HG03442 (cell line): Measurements from ENCODE around the gene TMEM258.

Experiments used
- ATAC-seq: cut with Tn5 transposase; IDR thresholded peaks from one replicate; pipeline ENCODE4 v1.9.1; 2021; ENCODE audit warnings: mild to moderate bottlenecking, moderate library complexity; ENCODE audit not compliant: unreplicated experiment

TMEM258 gene

GRCh38 chr11:61792310-61793082 is at the start of gene TMEM258, which contains the start of gene FEN1:
Gene TMEM258, minus strand, starts transcription at chr11:61792599. Its CDS starts 41 bp downstream, at chr11:61792558.
Gene FEN1, plus strand, starts transcription at chr11:61792911. Its CDS starts 2,451 bp downstream, at chr11:61795362.
- peak; percentile 75 for ATAC-seq

GRCh38 chr11:61841636-61842527 is 49.5 kb upstream of the TMEM258 start:
- ATAC-seq: no peak

GRCh38 chr11:61840371-61840770 is 48.0 kb upstream of the TMEM258 start:
- no peak for ATAC-seq

GRCh38 chr11:61839742-61840141 is 47.3 kb upstream of the TMEM258 start:
- no peak for ATAC-seq

- no peak for ATAC-seq
Observed at GRCh38 chr11:61838921-61839320, 46.5 kb upstream of the TMEM258 start.

- ATAC-seq: no peak
Observed at GRCh38 chr11:61838501-61838900, 46.1 kb upstream of the TMEM258 start.

GRCh38 chr11:61837411-61838005 is 45.1 kb upstream of the TMEM258 start:
- ATAC-seq: no peak

- ATAC-seq: no peak
Observed at GRCh38 chr11:61836193-61836592, 43.8 kb upstream of the TMEM258 start.

GRCh38 chr11:61834278-61835048 is 42.1 kb upstream of the TMEM258 start:
- peak; percentile 91 for ATAC-seq

- ATAC-seq: no peak
Observed at GRCh38 chr11:61833926-61834277, 41.5 kb upstream of the TMEM258 start.

- ATAC-seq: no peak
Observed at GRCh38 chr11:61833471-61833870, 41.1 kb upstream of the TMEM258 start.

GRCh38 chr11:61832754-61833153 is 40.4 kb upstream of the TMEM258 start:
- no peak for ATAC-seq

- no peak for ATAC-seq
Observed at GRCh38 chr11:61832207-61832606, 39.8 kb upstream of the TMEM258 start.

GRCh38 chr11:61830237-61831105 is 38.1 kb upstream of the TMEM258 start:
- no peak for ATAC-seq

- ATAC-seq: no peak
Observed at GRCh38 chr11:61829806-61830205, 37.4 kb upstream of the TMEM258 start.

- no peak for ATAC-seq
Observed at GRCh38 chr11:61828629-61829407, 36.4 kb upstream of the TMEM258 start.

- ATAC-seq: no peak
Observed at GRCh38 chr11:61828379-61828628, 35.9 kb upstream of the TMEM258 start.

GRCh38 chr11:61827571-61828378 is 35.4 kb upstream of the TMEM258 start, which contains the start of gene FADS2:
Gene FADS2, plus strand, starts transcription at chr11:61828300. Its CDS starts 91 bp downstream, at chr11:61828391.
- ATAC-seq: peak; percentile 79
